ENCODE results near the gene CRYGA.
A peak's percentile ranks its signal among the peaks of the same experiment; 100 is the strongest.
"Not testable (repeated sequence)": the region's sequence is repeated elsewhere in the genome, so short reads cannot be mapped to it uniquely, and the experiment has no call there.

Gene CRYGA

GRCh38 chr2:208156439-208156838 lies 7.0 kb downstream of the CRYGA start:
- no peak for DNase-seq

- no peak for DNase-seq
Observed at GRCh38 chr2:208153156-208153555, 10.2 kb downstream of the CRYGA start.

- DNase-seq = no peak
Observed at GRCh38 chr2:208150956-208151355, 12.4 kb downstream of the CRYGA start.

GRCh38 chr2:208150094-208150493 lies 13.3 kb downstream of the CRYGA start:
- DNase-seq = no peak

GRCh38 chr2:208148803-208149202 lies 14.6 kb downstream of the CRYGA start:
- no peak for DNase-seq

GRCh38 chr2:208147759-208148158 lies 15.6 kb downstream of the CRYGA start:
- no peak for DNase-seq

- no peak for DNase-seq
Observed at GRCh38 chr2:208147008-208147407, 16.4 kb downstream of the CRYGA start.

- DNase-seq = no peak
Observed at GRCh38 chr2:208146006-208146405, 17.4 kb downstream of the CRYGA start, which contains the start of gene CRYGB. CRYGB (minus strand) TSS chr2:208146158; CDS start chr2:208146120, 38 bp downstream.

GRCh38 chr2:208142925-208143799 lies 20.2 kb downstream of the CRYGA start:
- peak in 1 of 2 experiments; percentile 57 for DNase-seq

- peak; percentile 84 to 96 for DNase-seq
Observed at GRCh38 chr2:208142240-208142924, 21.0 kb downstream of the CRYGA start.

GRCh38 chr2:208139447-208139846 lies 23.9 kb downstream of the CRYGA start:
- no peak for DNase-seq

GRCh38 chr2:208138334-208138733 lies 25.1 kb downstream of the CRYGA start:
- not testable (repeated sequence) for DNase-seq

- DNase-seq = no peak
Observed at GRCh38 chr2:208136716-208137094, 26.7 kb downstream of the CRYGA start.

- no peak for DNase-seq
Observed at GRCh38 chr2:208135794-208136715, 27.3 kb downstream of the CRYGA start.

- DNase-seq = no peak
Observed at GRCh38 chr2:208134928-208135586, 28.3 kb downstream of the CRYGA start.

GRCh38 chr2:208130712-208131110 lies 32.7 kb downstream of the CRYGA start:
- no peak for DNase-seq

- DNase-seq = no peak
Observed at GRCh38 chr2:208129744-208130711, 33.4 kb downstream of the CRYGA start, which contains the start of gene CRYGC. CRYGC (minus strand) TSS chr2:208129828; CDS start chr2:208129792, 36 bp downstream.

GRCh38 chr2:208128136-208128535 lies 35.3 kb downstream of the CRYGA start:
- DNase-seq = no peak

- no peak for DNase-seq
Observed at GRCh38 chr2:208127090-208127489, 36.3 kb downstream of the CRYGA start.

- DNase-seq = no peak
Observed at GRCh38 chr2:208125251-208125650, 38.1 kb downstream of the CRYGA start.

All from NCI-H2081 (cell line).